Transverse colon (tissue), 4 donors: ENCODE results near the gene PAPPA. TPM values are rescaled to one million over a fixed set of nuclear protein-coding genes. Genes with fewer than 3 reads are reported as not detected.

Experiments
- DNase-seq: peaks from one replicate; pipeline ENCODE4 v3.0.0-alpha.2; 2019
- H3K27ac ChIP-seq, 4 donors: fragments of 200-600 bp; sonication (generic); 2 replicates each; pipeline ENCODE4 v1.5.1; 2016 to 2018; ENCODE audit warnings: inconsistent platforms in 4 of 4
- H3K27me3 ChIP-seq: fragments of 200-600 bp; sonication (generic); 2 replicates; pipeline ENCODE4 v1.5.1; 2017; ENCODE audit warnings: inconsistent platforms
- H3K36me3 ChIP-seq, 4 donors: fragments of 200-600 bp; sonication (generic); 2 replicates each; pipeline ENCODE4 v1.5.1; 2017 to 2019; ENCODE audit warnings: inconsistent platforms in 4 of 4
- H3K4me1 ChIP-seq, 4 donors: fragments of 200-600 bp; sonication (generic); 2 replicates each; pipeline ENCODE4 v1.5.1; 2017 to 2020; ENCODE audit warnings: inconsistent platforms in 4 of 4
- H3K4me3 ChIP-seq, 4 donors: fragments of 200-600 bp; sonication (generic); 1 replicate in 1 of 4; 2 replicates in 3 of 4; pipeline versions ENCODE4 v1.5.1 to v1.6.1; 2017 to 2019; ENCODE audit warnings: inconsistent platforms in 4 of 4
- H3K9me3 ChIP-seq, 2 donors: fragments of 200-600 bp; sonication (generic); 2 replicates each; pipeline ENCODE4 v1.5.1; 2017 to 2019; ENCODE audit warnings: inconsistent platforms in 2 of 2
- EP300 ChIP-seq: sonication (generic); formaldehyde crosslinking; IDR thresholded peaks from one replicate; pipeline ENCODE4 v1.6.1; 2017; ENCODE audit warnings: antibody characterized with exemption, low read depth
- POLR2A ChIP-seq: fragments of 450-650 bp; IDR thresholded peaks from one replicate; pipeline ENCODE4 v1.6.1; 2016; ENCODE audit warnings: antibody characterized with exemption, mild to moderate bottlenecking, moderate library complexity
- POLR2AphosphoS5 ChIP-seq, 3 donors: sonication (generic); formaldehyde crosslinking; IDR thresholded peaks; one replicate each; pipeline ENCODE4 v1.6.1; 2016; ENCODE audit warnings: antibody characterized with exemption in 3 of 3
- WGBS, 2 donors: methylation state at CpG; one replicate each; pipeline ENCODE4 v1.1.5; 2018; ENCODE audit warnings: low coverage in 1 of 2; 5-methylcytosine and 5-hydroxymethylcytosine counted together
- in situ Hi-C, 4 donors: fragments of 200-750 bp; cut with MboI; loops; one replicate each; pipeline versions ENCODE4 v1.15.0 to v1.15.1; 2017; ENCODE audit warnings: low sequenced_read_pairs in 3 of 4, low pct_ligation_motif_present in 1 of 4, low pct_unique_long_range_greater_than_20kb in 1 of 4
- intact Hi-C: fragments of 100-400 bp; cut with DNase I; formaldehyde crosslinking; loops from one replicate; pipeline ENCODE4 v1.15.1; 2023; ENCODE audit warnings: low total_unique reads
- total RNA-seq, 4 donors: library from RNA; depleted of rRNA; stranded (reverse); fragments of >200 nt; gene quantifications; one replicate each; pipeline ENCODE4 v1.1.0, GENCODE V29; 2016
- TF ChIP-seq, protein P1 (sequence below), 5 experiments: fragments of 200-600 bp in 3 of 5; fragments of 450-650 bp in 2 of 5; sonication (generic) in 3 of 5; IDR thresholded peaks; 1 replicate in 2 of 5; 2 replicates in 3 of 5; pipeline ENCODE4 v1.5.1; 2016 to 2017; ENCODE audit warnings: antibody characterized with exemption in 5 of 5, inconsistent platforms in 3 of 5, mild to moderate bottlenecking in 2 of 5, moderate library complexity in 1 of 5

Gene PAPPA
- total RNA-seq, 4 donors from 2014 or later: 0.37 to 4.4 (median 1.4) TPM

DNA sequence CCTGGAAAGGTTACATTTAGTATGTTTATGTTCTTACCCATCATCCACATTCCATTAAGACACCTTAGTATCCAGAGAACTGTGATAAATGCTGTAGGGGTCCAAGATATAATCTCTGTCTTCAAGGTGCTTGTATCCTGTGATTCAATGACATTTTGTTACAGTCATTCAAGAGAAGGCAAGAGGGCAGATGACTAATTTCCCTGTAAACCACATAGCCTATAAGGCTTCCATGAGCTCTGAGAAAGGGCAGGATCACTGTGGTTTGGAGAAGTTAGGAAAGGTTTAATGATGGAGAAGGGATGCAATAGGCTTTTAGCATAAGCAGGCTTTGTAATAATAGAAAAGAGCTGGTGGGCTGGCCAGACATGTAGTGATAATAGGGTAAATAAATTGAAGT is 40.0 kb downstream of the PAPPA start:
- Histone ChIP-seq H3K4me1 (no peaks in the 10 kb centered on the region), H3K9me3 (no peaks in the 10 kb centered on the region), H3K4me3 (no peak overlapping the region), H3K36me3 (no peaks in the 10 kb centered on the region), H3K27me3 (no peaks in the 10 kb centered on the region), H3K27ac (no peak overlapping the region)
- in situ Hi-C loops: no loop called here
- no peak for DNase-seq
- no peak for TF ChIP-seq POLR2A
- TF ChIP-seq POLR2AphosphoS5 (IDR thresholded peaks at IDR 0.05): no peak
- no peak for TF ChIP-seq EP300
- TF ChIP-seq, protein P1, sequence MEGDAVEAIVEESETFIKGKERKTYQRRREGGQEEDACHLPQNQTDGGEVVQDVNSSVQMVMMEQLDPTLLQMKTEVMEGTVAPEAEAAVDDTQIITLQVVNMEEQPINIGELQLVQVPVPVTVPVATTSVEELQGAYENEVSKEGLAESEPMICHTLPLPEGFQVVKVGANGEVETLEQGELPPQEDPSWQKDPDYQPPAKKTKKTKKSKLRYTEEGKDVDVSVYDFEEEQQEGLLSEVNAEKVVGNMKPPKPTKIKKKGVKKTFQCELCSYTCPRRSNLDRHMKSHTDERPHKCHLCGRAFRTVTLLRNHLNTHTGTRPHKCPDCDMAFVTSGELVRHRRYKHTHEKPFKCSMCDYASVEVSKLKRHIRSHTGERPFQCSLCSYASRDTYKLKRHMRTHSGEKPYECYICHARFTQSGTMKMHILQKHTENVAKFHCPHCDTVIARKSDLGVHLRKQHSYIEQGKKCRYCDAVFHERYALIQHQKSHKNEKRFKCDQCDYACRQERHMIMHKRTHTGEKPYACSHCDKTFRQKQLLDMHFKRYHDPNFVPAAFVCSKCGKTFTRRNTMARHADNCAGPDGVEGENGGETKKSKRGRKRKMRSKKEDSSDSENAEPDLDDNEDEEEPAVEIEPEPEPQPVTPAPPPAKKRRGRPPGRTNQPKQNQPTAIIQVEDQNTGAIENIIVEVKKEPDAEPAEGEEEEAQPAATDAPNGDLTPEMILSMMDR (IDR thresholded peaks at IDR 0.05): no peak
- intact Hi-C loops: no loop called here

DNA sequence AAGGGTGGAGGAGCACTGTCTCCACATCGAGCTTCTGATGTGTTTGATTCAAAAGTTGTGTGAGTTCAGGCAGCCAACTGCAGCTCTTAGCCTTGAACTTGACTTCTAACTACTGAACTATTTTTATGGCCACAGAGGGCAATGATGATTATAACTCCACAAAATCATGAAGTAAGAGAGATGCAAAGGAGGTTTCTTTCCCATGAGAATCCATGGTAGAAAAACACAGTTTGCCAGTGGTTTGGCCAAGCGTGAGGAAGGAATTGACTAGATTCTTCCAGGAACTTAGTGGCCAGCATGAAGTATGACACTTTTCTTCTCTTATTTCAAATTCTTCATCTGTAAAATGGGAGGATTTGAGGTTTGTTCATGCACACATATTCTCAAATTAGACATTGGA is 43.2 kb downstream of the PAPPA start:
- no peaks in the 10 kb centered on the region for H3K9me3 ChIP-seq
- intact Hi-C loops (no loop called here), in situ Hi-C loops (no loop called here)
- WGBS, 2 donors: 68 to 70% methylated on average over 2 of the region's 2 CpGs
- TF ChIP-seq POLR2AphosphoS5 (IDR thresholded peaks at IDR 0.05): no peak
- TF ChIP-seq EP300: no peak
- TF ChIP-seq, protein P1 (IDR thresholded peaks at IDR 0.05): no peak
- no peaks in the 10 kb centered on the region for H3K27me3 ChIP-seq
- no peak for DNase-seq
- H3K36me3 ChIP-seq: no peaks in the 10 kb centered on the region
- no peak overlapping the region for H3K27ac ChIP-seq
- H3K4me1 ChIP-seq: no peaks in the 10 kb centered on the region
- no peak overlapping the region for H3K4me3 ChIP-seq

DNA sequence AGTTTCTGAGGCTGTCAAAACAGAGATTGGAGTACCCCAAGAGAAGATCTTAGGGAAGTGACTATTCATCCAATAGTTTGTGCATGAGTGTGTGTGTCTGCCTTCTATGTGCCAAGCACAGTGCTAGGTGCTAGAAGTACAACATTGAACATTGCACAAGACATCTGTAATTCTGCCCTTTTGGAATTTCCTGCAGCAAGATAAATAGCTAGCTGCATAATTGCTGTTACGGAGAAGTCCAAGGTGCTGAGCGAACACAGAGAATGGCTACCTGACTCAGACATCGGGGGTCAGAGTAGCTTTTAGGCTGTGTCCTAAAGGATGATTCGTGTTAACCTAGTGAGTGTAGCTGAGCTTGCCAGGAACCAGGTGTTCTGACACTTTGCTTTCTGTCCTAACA is 44.8 kb downstream of the PAPPA start:
- no peak for DNase-seq
- 71% methylated on average over 4 of the region's 4 CpGs; no CpG with 5 or more reads in 1 of the 2 donors for WGBS, 2 donors
- in situ Hi-C loops: no loop called here

DNA sequence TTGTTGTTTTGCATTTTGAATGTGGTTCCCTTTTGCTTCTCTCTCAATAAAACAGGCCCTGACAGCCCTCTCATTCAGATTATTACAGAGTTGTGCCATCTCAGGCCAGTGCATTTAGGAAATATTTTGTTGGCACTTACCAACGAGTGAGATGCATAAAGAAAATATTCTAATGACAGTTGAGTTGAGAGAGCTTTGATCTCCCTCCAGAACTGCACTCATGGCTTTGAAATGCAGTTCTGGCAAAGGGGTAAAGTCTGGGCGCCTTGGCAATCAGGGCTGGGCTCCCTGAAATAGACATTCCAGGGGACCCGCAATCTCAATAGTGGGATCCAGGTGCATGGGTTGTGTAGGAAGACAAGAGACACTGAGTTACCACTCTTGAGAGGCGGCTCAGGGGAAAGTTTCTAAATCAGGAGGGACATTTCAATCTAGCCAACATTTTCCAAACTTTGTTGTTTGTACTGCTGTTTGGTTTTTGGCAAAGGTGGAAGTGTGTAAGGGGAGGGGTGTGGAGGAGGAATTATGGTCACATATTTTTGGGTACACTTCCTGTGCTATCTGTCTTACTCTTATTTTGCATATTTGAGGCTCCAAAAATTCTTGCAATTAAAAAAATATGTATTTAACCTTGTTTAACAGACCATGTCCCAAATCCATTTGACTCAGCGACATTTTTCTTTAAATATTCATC is 48.8 kb downstream of the PAPPA start:
- H3K27ac ChIP-seq: no peak overlapping the region
- intact Hi-C loops: no loop called here
- no peak overlapping the region for H3K4me3 ChIP-seq
- no peak for TF ChIP-seq EP300
- TF ChIP-seq, protein P1 (IDR thresholded peaks at IDR 0.05): no peak
- no peak for TF ChIP-seq POLR2AphosphoS5 (IDR thresholded peaks at IDR 0.05)
- TF ChIP-seq POLR2A: no peak
- H3K4me1 ChIP-seq: no peaks in the 10 kb centered on the region
- no peaks in the 10 kb centered on the region for H3K36me3 ChIP-seq
- no peak for DNase-seq
- WGBS, 2 donors: 63 to 70% methylated on average over 1 to 5 of the region's 5 CpGs
- no peaks in the 10 kb centered on the region for H3K9me3 ChIP-seq
- in situ Hi-C loops: no loop called here
- H3K27me3 ChIP-seq: no peaks in the 10 kb centered on the region

More for the DNA sequence above, 44.8 kb downstream of the PAPPA start:
- H3K4me3 ChIP-seq: no peak overlapping the region
- TF ChIP-seq POLR2AphosphoS5 (IDR thresholded peaks at IDR 0.05) (no peak), EP300 (no peak), POLR2A (no peak)
- TF ChIP-seq, protein P1 (IDR thresholded peaks at IDR 0.05): no peak
- H3K27ac ChIP-seq: no peak overlapping the region
- no peaks in the 10 kb centered on the region for H3K4me1 ChIP-seq
- intact Hi-C loops: no loop called here
- no peaks in the 10 kb centered on the region for H3K27me3 ChIP-seq
- no peaks in the 10 kb centered on the region for H3K36me3 ChIP-seq
- no peaks in the 10 kb centered on the region for H3K9me3 ChIP-seq
